GM12874 (cell line): Measurements from ENCODE around the gene RTN4IP1.

Experiments
- TF ChIP-seq, protein P1 (sequence below): IDR thresholded peaks from 2 replicates; pipeline ENCODE4 v1.5.1; 2011; ENCODE audit warnings: low read depth, mild to moderate bottlenecking, control low read depth, low read length, moderate library complexity; ENCODE audit not compliant: insufficient read depth

RTN4IP1 gene

DNA sequence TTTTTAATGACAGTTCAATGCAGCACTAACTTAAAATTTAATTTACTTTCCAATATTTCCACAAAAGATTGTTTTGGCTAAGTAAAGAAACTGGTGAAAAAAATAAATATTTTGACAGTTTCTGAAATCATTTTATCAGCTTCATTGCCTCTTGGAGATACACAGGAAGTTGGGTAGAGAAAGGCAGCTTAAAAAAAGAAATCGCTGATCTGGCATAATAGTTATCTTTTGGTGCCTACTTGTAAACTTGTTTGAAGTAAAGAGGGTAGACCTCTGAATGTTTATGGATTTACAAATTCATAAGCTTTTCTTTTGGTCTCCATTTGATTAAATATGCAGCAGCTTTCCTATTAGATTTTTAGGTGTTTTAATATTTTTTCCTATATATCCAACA, 103.4 kb downstream of the RTN4IP1 start:
- TF ChIP-seq, protein P1, sequence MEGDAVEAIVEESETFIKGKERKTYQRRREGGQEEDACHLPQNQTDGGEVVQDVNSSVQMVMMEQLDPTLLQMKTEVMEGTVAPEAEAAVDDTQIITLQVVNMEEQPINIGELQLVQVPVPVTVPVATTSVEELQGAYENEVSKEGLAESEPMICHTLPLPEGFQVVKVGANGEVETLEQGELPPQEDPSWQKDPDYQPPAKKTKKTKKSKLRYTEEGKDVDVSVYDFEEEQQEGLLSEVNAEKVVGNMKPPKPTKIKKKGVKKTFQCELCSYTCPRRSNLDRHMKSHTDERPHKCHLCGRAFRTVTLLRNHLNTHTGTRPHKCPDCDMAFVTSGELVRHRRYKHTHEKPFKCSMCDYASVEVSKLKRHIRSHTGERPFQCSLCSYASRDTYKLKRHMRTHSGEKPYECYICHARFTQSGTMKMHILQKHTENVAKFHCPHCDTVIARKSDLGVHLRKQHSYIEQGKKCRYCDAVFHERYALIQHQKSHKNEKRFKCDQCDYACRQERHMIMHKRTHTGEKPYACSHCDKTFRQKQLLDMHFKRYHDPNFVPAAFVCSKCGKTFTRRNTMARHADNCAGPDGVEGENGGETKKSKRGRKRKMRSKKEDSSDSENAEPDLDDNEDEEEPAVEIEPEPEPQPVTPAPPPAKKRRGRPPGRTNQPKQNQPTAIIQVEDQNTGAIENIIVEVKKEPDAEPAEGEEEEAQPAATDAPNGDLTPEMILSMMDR: no peak

GRCh38 chr6:106525107-106525881, 104.0 kb downstream of the RTN4IP1 start:
- TF ChIP-seq, protein P1: no peak

- TF ChIP-seq, protein P1: no peak
Measured at GRCh38 chr6:106522562-106523250, 106.6 kb downstream of the RTN4IP1 start.
